ENCODE results near the gene UBE2O. TPM values are rescaled to one million over a fixed set of nuclear protein-coding genes. Genes with fewer than 3 reads are reported as not detected.

Gene UBE2O
- total RNA-seq, 1 experiment from 2014 or later = 19.5 TPM

DNA sequence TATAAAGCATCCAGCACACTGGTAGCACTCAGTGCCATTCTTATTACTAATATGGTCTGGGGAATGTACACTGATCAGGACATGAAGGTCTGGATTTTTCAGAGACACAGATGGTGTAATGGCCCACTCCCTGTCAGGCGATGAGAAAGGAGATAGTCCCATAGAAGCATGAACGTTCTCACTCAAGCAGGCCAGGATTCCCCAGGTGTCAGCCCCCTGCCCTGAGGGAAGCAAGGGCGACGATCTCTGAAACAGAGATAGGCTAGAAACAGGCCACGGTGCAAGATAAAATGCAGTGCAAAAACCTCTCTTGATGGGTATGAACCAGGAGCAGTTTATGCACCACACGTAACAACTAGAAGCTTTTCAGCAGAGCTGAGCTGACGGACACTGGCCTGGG, 109.8 kb downstream of the UBE2O start:
- Mint-ChIP-seq H3K27ac (ENCODE audit: low read depth, unreplicated experiment) (no peak overlapping the region), H3K27me3 (ENCODE audit: insufficient read depth, unreplicated experiment) (no peaks in the 10 kb centered on the region), H3K36me3 (ENCODE audit: insufficient read depth, unreplicated experiment) (peaks cover 57% of the 10 kb centered on the region), H3K4me1 (ENCODE audit: insufficient read depth, unreplicated experiment) (no peaks in the 10 kb centered on the region), H3K4me3 (ENCODE audit: unreplicated experiment) (no peak overlapping the region), H3K9me3 (ENCODE audit: unreplicated experiment) (no peaks in the 10 kb centered on the region)
- DNase-seq (ENCODE audit: unreplicated experiment) = no peak
- TF ChIP-seq, protein P1, sequence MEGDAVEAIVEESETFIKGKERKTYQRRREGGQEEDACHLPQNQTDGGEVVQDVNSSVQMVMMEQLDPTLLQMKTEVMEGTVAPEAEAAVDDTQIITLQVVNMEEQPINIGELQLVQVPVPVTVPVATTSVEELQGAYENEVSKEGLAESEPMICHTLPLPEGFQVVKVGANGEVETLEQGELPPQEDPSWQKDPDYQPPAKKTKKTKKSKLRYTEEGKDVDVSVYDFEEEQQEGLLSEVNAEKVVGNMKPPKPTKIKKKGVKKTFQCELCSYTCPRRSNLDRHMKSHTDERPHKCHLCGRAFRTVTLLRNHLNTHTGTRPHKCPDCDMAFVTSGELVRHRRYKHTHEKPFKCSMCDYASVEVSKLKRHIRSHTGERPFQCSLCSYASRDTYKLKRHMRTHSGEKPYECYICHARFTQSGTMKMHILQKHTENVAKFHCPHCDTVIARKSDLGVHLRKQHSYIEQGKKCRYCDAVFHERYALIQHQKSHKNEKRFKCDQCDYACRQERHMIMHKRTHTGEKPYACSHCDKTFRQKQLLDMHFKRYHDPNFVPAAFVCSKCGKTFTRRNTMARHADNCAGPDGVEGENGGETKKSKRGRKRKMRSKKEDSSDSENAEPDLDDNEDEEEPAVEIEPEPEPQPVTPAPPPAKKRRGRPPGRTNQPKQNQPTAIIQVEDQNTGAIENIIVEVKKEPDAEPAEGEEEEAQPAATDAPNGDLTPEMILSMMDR (IDR thresholded peaks at IDR 0.05; ENCODE audit: unreplicated experiment) = no peak
- intact Hi-C loops (cut with micrococcal nuclease) = no loop called here
- ChIA-PET CTCF (interaction anchor here (1.0 kb wide), 1 partner anchor 410 kb away, joined by 3 read pairs; no protein-coding TSS in a partner anchor), POLR2A (no interaction called here)
- no TSS peak for BruUV-seq (replicated peaks)

DNA sequence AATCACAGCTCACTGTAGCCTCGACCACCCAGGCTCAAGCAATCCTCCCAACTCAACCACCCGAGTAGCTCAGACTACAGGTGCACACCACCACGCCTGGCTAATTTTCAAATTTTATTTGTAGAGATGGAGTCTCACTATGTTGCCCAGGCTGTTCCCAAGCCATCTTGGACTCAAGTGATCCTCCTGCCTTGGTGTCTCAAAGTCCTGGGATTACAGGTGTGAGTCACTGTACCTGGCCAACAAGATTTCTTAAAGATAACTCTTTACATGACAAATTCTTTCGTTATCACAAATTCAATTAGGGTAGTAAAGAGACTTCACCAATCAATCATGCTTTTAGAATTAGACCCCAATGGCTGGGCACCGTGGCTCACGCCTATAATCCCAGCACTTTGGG, 111.7 kb downstream of the UBE2O start:
- Mint-ChIP-seq H3K27me3 (ENCODE audit: insufficient read depth, unreplicated experiment) (no peaks in the 10 kb centered on the region), H3K27ac (ENCODE audit: low read depth, unreplicated experiment) (no peak overlapping the region), H3K4me3 (ENCODE audit: unreplicated experiment) (no peak overlapping the region), H3K36me3 (ENCODE audit: insufficient read depth, unreplicated experiment) (peaks cover 39% of the 10 kb centered on the region), H3K4me1 (ENCODE audit: insufficient read depth, unreplicated experiment) (no peaks in the 10 kb centered on the region), H3K9me3 (ENCODE audit: unreplicated experiment) (no peaks in the 10 kb centered on the region)
- TF ChIP-seq, protein P1 (IDR thresholded peaks at IDR 0.05; ENCODE audit: unreplicated experiment) = no peak
- CTCF ChIA-PET = no interaction called here
- DNase-seq (ENCODE audit: unreplicated experiment) = no peak
- intact Hi-C loops (cut with micrococcal nuclease) = no loop called here
- BruUV-seq (replicated peaks) = no TSS peak
- POLR2A ChIA-PET = no interaction called here

Other genes with a start within 250 kb of the UBE2O start
- 0.17 and 0.44 TPM in 2 replicates for gene RNF157, start 212.7 kb downstream of the UBE2O start, total RNA-seq (2022)
- gene UBALD2, start 187.8 kb downstream of the UBE2O start, total RNA-seq (2022) = 84.9 and 109 TPM in 2 replicates
- 0.56 and 3.2 TPM in 2 replicates for gene QRICH2, start 144.9 kb downstream of the UBE2O start, total RNA-seq (2022)
- gene PRPSAP1, start 99.2 kb downstream of the UBE2O start, total RNA-seq (2022) = 25.9 and 42.3 TPM in 2 replicates
- gene SPHK1, start 68.5 kb downstream of the UBE2O start, total RNA-seq (2022) = 7.1 and 12.6 TPM in 2 replicates
- not detected in 2 replicates for gene AANAT, start 14.5 kb upstream of the UBE2O start, total RNA-seq (2022)
- gene RHBDF2, start 48.3 kb upstream of the UBE2O start, total RNA-seq (2022) = 17.5 and 33.4 TPM in 2 replicates
- not detected in 2 replicates for gene CYGB, start 84.6 kb upstream of the UBE2O start, total RNA-seq (2022)
- not detected in 2 replicates for gene PRCD, start 86.9 kb upstream of the UBE2O start, total RNA-seq (2022)
- 5.0 and 7.7 TPM in 2 replicates for gene ST6GALNAC2, start 132.7 kb upstream of the UBE2O start, total RNA-seq (2022)
- gene ST6GALNAC1, start 190.6 kb upstream of the UBE2O start, total RNA-seq (2022) = not detected in 2 replicates

Data from MCF 10A (cell line).